ENCODE results near the gene GLS2. TPM values are rescaled to one million over a fixed set of nuclear protein-coding genes. Genes with fewer than 3 reads are reported as not detected.

GLS2 gene
- total RNA-seq, 1 donor from 2014 or later = 0.51 TPM

GRCh38 chr12:56437430-56438176 lies 50.4 kb downstream of the GLS2 start:
- no peak for DNase-seq

GRCh38 chr12:56434828-56435227 lies 53.1 kb downstream of the GLS2 start:
- no peak for DNase-seq

DNA sequence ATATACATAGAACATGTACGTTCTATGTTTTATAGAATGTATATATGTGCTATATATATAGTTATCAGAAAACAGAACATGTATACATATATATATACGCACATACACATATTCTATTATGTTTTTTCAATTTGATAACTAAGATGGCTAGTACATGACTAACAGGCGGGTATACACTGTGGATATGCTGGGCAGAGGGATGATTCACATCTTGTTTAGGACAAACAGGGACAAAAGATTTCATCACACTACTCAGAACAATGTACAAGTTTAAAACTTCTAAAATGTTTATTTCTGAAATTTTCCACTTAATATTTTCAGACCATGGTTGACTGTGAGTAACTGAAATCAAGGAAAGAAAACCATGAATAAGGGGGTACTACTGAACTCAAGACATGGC lies 56.1 kb downstream of the GLS2 start:
- DNase-seq = no peak

- no peak for DNase-seq
These were observed 56.7 kb downstream of the GLS2 start for GRCh38 chr12:56431288-56431687.

- DNase-seq = no peak
These were observed 62.0 kb downstream of the GLS2 start for GRCh38 chr12:56425940-56426438.

DNA sequence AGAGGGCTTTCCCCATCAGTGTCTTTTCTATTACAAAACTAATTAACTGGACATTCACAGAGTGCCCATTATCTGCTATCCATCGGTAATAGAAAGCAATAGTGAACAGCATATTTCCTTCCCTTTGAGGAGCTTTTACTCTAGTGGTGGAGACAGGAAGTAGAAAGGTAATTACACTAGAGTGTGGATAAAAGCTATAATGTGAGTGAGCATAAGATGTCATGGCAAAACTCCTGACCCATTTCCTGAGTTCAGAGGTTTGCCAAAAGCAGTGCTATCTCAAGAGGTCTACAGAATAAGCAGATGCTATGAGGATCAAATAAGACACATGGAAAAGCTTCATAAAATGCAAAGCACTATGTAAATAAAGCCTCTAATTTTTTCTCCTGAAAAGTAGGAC lies 62.8 kb downstream of the GLS2 start:
- DNase-seq = peak; percentile 14

Other genes with a start within 250 kb of the GLS2 start
- gene ANKRD52, start 229.8 kb downstream of the GLS2 start, total RNA-seq = 23.0 and 31.5 TPM in 2 replicates
- 8.4 and 10.0 TPM in 2 replicates for gene COQ10A, start 221.2 kb downstream of the GLS2 start, total RNA-seq
- 67.0 and 267 TPM in 2 replicates for gene CS, start 187.8 kb downstream of the GLS2 start, total RNA-seq
- gene CNPY2, start 172.2 kb downstream of the GLS2 start, total RNA-seq = 80.0 and 94.8 TPM in 2 replicates
- gene PAN2, start 154.2 kb downstream of the GLS2 start, total RNA-seq = 16.8 and 24.2 TPM in 2 replicates
- 0.23 and 0.34 TPM in 2 replicates for gene IL23A, start 149.3 kb downstream of the GLS2 start, total RNA-seq
- 72.7 and 95.0 TPM in 2 replicates for gene STAT2, start 128.1 kb downstream of the GLS2 start, total RNA-seq
- gene APOF, start 125.3 kb downstream of the GLS2 start, total RNA-seq = not detected in 2 replicates
- 8.8 and 24.7 TPM in 2 replicates for gene TIMELESS, start 38.7 kb downstream of the GLS2 start, total RNA-seq
- not detected in 2 replicates for gene MIP, start 33.5 kb downstream of the GLS2 start, total RNA-seq
- 1.6 and 2.4 TPM in 2 replicates for gene SPRYD4, start 19.6 kb downstream of the GLS2 start, total RNA-seq
- 37.9 and 76.6 TPM in 2 replicates for gene RBMS2, start 33.7 kb upstream of the GLS2 start, total RNA-seq
- gene BAZ2A, start 142.2 kb upstream of the GLS2 start, total RNA-seq = 23.5 and 40.9 TPM in 2 replicates
- 402 and 579 TPM in 2 replicates for gene ATP5F1B, start 157.8 kb upstream of the GLS2 start, total RNA-seq
- 54.1 and 116 TPM in 2 replicates for gene PTGES3, start 200.1 kb upstream of the GLS2 start, total RNA-seq
- gene NACA, start 237.1 kb upstream of the GLS2 start, total RNA-seq = 1,174 and 1,321 TPM in 2 replicates